ENCODE results near the gene SRPX2.
"Not testable (repeated sequence)": the region's sequence is repeated elsewhere in the genome, so short reads cannot be mapped to it uniquely, and the experiment has no call there.

SRPX2 gene

DNA sequence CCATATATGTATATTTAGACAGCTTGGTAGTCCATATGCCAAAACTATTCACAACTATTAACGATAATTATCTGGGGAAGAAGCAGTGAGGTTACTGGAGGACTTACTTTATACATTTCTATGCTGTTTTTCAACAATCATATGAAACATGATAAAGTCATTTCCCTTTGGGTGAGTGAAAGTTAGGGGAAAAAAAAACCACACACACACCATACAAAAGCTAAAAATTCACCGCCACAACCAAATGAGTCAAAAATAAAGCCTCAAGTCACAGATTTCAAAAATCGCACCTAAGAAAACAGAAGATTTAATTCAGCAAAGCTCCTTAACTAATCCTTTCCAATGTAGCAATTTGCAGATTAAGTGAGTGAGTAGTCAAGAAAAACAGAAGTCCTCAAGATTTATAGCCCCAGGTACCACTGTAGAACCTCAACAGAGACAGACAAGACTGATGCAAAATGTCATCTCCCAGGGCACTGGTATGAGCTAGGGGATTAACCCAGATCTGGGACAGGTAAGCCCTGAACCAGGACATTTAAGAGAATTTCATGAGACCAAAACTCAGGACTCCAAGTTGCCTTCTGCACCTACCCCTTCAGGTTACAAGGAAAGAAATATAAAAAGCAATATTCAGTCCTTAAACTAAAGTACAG lies 52.8 kb downstream of the SRPX2 start:
- no peak for DNase-seq (ENCODE audit: low spot score)

DNA sequence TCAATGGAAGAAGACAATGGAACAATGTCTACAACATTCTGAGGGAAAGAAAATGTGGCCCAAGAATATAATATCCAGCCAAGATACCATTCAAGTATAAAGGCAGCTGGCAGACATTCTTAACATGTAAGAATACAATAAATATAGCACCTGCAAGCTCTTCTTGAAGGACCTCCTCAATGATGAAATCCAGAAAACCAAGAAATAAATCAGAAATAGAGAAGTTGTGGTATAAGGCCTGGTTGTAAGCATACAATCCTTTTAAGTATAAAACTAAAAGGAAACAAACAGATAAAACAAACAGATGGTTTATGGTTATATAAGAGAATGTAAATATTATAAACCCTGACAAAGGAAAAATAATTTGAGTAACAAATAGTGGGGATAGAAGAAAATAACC lies 54.6 kb downstream of the SRPX2 start:
- no peak for DNase-seq (ENCODE audit: low spot score)

DNA sequence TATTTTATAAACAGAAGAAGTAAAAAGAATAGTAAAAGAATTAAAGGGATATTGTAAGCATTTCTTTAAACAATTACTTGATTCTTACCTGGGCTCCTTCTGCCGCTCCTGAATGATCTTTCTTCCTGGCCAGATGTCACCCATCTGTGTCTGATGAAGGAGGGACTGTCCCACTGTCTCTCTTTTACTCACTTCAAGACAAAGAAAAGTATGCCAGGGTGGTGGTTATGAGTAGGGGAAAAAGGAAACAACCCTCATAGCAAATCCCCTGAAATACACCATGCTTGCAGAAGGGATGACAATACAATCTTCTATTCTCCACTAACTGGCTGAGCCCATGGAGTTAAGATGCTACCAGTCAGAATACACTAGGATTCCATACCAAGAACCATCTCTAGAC lies 56.8 kb downstream of the SRPX2 start:
- no peak for DNase-seq (ENCODE audit: low spot score)

DNA sequence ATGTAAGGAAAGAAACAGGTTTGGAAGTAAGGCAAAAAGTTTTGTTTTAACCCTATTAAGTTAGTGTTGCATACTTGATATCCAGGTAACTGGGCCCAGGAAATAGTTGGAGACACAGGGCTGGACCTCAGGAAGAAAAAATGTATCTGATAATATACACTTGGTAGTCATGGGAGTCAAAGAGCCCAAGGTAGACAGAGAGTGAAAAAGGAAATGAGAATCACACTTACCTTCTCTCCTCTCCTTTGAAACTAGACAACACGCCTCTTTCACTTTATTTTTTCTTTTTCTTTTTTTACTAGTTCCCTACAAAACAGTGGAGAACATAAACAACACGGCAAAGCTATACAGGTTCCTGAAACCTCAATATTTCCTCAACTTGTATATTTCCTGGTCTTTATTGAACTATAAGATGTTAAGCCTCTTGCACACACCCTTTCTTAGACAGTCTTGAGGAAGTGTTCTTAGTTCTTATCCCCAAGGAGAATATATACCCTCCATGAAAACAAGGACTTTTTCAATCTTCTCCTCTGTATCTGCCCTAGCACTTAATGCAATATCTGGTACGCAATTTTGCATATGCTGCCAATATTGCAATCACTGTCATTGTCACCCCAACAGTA lies 60.7 kb downstream of the SRPX2 start:
- DNase-seq (ENCODE audit: low spot score) = no peak

DNA sequence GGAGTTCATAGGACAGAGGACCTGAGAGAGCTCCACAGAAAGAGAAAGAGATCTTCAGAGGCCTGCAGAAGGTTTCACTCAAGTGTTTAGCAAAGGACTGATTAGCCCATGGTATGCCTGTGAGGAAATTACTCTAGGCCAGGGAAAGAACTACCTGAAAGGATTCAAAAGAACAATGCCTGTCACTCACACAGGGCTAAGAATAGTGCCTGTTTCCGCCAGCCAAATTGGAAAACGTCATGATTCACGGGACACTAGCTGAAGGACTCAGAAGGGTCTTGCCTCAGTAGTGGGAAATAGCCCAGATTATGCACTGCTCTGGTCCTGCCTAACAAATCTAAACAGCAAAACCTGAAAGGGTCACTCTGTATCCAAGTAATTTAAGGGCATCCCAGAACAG lies 66.8 kb downstream of the SRPX2 start:
- no peak for DNase-seq (ENCODE audit: low spot score)

DNA sequence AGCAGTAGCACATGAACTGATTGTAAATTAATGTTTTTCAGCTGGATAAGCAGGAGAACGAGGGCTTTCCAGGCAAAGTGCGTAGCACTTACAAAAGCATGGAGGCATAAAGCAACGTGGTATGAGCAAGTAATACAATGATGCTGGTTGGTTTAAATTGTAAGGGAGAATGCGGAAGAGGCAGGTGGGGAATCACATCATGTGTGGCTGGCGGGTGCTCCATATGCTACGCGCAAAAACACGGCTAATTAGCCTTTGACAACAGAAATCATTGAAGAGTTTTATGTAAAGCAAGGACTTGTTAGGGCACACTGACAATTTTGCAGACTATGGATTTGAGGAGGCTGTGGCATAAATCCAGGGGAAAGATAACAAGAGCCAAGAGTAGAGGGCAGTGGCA lies 73.4 kb downstream of the SRPX2 start:
- no peak for DNase-seq (ENCODE audit: low spot score)

DNA sequence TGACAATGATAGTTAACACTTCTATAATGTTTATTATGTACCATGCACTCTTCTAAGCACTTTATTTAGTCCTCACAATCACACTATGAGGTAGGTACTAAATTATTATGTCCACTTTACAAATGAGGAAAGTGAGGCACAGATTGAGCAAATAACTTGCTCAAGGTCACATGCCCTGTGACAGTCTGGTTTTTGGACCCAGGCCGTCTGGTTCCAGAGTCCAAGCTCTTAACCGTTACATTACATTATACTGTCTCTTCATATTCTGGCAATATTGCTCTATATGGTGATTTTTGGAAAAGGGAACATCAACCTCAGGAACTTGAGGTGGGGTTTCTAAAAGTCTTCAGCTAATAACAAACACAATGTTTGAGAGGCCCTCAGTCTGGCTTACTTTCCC lies 75.1 kb downstream of the SRPX2 start:
- DNase-seq (ENCODE audit: low spot score) = no peak

DNA sequence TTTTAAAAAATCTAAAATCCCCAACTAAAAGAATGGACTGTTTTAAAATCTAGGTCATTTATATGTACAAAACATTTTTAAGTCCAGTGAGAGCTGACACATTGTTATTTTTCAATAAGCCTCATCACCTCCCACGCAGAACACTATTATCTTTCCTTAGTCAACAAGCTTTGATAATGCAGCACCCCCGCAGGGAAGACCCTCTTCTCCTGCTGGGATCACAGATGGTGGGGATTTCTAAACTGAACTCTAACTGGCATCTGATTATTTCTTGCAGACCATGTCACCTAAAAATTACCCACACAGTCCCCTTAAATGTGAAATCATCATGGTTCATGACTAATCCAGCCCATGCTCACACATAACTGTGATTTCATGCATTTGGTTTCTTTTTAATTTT lies 76.3 kb downstream of the SRPX2 start:
- DNase-seq (ENCODE audit: low spot score) = no peak

DNA sequence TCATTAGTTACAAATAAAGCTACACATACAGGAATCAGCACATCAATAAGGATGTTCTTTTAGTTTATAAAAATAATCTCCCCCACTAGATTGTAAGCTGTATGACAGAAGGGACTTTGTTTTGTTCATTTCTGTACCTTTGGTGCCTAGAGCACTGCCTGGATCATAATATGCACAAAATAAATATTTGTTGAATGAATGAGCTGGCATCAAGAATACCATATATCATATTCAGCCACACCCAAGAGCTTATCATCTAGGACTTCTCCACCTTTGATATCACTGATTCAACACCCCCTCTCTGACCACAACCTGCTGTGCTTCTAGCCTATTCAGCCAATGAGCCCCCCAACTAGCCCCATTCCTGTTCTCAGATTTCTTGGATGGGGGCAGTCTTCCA lies 77.3 kb downstream of the SRPX2 start:
- DNase-seq (ENCODE audit: low spot score) = no peak

DNA sequence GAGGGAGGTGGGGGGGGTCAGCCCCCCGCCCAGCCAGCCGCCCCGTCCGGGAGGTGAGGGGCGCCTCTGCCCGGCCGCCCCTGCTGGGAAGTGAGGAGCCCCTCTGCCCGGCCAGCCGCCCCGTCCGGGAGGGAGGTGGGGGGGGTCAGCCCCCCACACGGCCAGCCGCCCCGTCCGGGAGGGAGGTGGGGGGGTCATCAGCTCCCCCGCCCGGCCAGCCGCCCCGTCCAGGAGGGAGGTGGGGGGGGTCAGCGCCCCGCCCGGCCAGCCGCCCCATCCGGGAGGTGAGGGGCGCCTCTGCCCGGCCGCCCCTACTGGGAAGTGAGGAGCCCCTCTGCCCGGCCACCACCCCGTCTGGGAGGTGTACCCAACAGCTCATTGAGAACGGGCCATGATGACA lies 80.0 kb downstream of the SRPX2 start:
- not testable (repeated sequence) for DNase-seq (ENCODE audit: low spot score)
